ENCODE data around the gene THTPA.

THTPA gene, protein sequence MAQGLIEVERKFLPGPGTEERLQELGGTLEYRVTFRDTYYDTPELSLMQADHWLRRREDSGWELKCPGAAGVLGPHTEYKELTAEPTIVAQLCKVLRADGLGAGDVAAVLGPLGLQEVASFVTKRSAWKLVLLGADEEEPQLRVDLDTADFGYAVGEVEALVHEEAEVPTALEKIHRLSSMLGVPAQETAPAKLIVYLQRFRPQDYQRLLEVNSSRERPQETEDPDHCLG

DNA sequence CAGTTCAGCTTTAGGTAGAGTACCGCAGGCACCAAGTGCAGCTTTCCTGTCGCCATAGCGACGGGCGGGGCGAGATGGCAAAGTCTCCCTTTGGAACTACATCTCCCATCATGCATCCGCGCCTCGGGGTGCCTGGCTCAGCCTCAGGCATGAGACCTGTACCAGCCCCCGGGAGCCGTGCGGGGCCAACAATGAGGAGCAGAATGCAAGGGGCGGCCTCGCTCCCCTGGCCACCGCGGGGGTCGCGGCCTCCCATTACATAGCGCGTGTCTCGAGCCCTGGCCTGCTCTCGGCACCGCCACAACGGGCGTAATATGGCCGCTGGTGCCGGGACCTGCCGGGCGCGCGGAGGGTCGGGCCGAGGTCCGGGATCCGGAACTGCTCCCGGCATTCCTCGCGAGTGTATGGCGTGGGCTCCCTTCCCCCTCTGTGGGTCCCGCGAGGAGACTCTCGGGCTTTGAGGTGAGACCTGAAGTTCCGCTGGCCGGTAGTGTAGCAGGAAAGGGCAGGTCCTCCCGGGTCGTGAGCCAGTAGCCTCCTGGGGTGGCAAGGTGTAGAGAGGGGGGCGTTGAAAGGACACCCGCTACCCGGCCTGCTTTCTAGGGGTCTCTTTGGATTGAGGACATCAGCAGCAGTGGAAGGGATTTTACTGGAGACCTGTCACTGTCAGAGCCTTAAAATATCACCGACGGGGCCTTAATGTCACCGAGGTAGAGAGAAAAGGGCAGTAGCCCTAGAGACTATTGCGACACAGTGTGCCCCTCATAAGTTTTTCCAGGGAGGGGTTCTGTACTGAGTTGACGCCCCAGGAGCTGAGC, at the start of gene THTPA:
Gene THTPA, plus strand, starts transcription at position 390 of the 818 bp plus-strand sequence. CDS start 487 bp downstream, outside the sequence.
- peak; percentile 91 for DNase-seq

DNA sequence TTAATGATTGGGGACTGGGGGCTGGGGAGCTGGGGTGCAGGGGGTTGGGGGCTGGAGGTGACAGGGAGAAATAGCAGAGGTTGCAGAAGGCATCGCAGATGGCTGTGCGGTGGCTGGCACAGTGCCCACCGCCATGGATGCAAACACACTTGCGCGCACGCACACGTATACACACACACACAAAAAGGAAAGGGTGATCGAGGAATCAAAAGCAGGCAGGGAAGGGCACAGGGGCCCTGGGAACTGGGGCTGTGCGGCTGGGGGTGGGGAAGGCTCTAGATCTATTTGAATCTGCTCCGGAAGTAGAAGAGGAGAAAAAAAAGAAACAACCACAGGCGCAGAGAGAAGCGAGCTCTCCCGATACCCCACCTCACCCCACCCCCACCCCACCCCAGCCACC, 43.9 kb upstream of the THTPA start:
- DNase-seq = peak; percentile 90

DNA sequence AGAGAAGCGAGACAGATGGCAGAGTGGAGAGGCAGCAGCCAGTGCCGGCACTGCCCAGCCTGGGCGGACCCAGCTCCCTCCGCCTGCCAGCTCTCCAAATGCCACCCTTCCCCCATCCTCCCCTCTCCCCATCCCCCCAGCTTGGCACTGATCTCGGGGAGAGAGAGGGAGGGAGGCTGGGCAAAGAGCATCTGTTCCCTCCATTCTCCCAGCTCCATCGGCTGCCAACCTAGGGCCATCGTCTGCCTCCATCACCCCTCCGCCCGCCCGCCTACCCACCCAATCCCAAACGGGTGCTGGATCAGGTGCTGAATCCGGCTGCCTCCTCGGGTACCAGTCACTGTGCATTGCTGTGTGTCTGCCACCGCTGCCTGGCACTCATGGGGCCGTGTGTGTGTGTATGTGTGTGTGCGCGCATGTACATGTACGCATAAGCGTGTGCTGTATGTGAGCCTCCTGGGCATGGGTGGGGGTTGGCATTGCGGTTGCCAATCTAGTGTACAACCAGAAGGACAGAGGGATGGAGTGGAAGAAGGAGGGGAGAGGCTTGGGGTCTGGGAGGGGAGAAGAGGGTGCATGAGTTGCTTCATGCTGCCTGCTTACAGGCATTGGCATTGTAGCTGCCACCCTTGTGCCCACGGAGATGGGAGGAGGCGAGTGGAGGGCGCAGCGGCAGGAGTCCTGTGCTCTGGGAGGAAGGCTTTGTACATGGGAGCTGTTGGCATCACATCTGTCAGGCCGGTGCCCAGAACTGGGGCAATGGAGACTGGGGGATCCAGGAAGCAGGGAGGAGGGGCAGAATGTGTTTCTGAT, 42.9 kb upstream of the THTPA start:
- peak; percentile 91 for DNase-seq

DNA sequence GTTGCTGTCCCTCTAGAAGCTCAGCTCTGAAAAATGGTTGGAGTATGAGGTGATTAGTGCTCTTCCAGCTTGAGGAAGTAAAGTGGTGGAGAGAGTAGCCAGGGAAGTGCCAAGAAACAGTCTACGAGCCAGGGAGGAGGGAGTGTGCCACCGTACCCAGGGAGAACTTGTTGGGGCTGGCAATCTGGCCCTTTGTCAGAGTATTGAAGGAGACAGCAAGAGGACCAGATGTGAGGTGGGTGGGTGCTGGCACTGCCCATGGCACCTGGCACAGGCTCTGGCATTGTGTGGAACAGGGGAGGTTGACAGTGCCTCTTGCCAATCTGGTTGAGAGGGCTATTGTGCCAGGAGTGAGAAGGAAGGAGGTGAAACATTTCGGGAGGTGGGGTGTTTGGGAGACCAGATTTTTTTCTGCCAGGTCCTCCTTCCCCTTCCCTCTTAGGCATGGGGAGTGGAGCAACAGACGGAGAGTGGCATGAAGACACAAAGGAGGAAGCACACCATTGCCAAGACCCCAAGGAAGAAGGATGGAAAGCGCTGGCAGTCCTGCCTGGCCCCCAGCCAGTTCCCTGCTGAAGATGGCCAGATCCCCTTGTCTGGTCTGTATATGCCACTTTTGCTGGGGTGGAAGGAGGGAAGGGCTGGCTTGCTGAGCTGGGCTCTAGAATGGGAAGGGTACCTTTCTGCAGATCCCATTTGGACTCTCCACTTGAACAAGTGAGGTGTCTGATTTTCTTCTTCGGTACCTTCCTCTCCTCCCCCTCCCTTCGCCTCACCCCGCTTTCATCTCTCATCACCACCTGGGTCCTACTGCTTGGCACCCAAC, 42.0 kb upstream of the THTPA start:
- DNase-seq = peak; percentile 83

DNA sequence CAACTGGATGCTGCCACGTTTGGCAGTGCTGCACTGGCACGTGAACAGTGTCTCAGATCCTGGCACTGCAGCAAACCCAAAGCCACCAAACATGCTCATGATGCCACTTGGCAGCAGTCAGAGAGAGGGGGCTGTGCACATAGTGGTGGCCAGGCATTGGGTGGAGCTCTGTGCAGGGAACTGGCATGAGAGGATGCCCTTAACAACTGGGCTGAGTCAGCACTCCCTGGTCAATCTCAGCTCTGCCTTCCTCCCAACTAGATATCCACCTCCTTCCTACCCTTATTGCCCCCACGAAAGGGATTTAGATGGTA, 41.5 kb upstream of the THTPA start:
- DNase-seq = peak; percentile 95

DNA sequence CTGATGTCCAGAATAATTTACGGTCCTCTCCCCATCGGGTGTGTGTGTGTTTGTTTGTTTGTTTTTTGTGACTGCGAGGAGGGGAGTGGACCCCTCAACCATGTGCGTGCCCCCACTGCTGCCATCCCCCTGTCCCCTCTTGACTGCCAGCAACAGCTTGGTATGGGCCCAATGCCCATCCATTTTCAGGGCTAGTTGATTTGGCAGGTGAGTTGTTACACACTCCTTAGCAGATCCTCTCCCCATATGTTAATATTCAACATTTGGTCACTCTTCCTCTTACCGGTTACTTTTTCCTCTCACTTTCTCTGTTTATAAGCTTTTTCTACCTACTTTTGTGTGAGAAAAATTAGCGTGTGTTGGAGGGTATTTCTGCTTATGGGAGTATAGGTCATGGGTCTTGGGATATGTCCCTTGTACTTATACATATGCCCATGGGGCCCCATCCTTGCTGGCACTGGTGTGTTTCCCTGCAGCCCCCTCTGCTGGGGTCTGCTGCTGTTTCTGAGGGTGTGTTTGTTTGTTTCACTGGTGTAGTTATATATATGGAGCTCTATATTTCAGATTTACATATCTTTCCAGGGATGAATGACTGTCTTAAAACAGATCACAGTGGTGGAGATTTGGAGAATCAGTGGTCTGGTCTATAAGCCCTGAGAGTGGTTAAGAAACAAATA, 38.3 kb upstream of the THTPA start:
- no peak for DNase-seq

DNA sequence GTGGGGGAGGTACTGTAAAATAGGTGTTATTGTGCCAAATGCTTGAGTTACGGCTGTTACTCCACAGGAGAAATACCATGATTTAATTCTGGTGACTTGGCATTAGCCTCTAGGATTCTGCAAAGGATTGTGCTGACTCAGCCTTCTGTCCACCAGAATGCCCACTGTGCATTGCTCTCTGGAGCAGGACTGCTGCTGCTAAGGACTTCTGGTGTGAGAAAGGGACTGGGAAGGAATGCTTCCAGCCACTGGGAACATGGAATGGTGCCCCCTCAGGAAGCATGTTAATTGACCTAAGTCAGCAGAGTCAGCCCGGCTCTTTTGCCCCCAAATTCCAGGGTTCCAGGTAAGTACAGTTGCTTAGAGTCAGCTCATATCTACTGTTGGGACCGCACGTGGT, 37.4 kb upstream of the THTPA start:
- no peak for DNase-seq

DNA sequence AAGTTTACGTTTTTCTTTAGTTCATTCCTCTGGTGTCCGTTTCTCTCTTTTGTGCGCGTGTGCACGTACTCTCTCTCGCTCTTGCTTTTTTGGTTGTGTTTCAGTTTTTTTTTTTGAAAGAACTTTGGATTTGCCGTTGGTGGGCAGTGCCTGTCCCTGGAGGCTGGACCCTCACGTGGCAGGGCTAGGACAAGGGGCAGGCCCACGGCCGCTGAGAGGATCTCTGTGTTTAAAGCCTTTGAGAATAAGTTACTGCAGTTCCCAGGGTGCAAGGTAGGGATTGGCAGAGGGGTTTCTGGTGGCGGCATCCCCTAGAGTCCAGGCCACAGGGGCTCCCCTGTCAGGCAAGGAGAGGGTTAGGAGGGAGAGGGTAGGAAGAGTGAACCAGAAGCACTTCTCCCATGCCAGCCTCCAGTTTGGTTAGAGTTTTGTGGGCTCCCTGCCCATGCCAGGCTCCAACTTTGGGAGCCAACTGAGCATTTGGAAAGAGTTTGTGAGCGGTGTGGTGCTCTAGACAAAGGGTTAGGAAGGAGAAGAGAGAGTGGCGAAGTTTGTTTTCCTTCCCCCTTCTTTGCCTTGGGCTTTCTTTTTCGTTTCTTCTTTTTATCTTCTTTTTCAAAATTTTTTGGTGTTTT, 35.1 kb upstream of the THTPA start:
- no peak for DNase-seq

DNA sequence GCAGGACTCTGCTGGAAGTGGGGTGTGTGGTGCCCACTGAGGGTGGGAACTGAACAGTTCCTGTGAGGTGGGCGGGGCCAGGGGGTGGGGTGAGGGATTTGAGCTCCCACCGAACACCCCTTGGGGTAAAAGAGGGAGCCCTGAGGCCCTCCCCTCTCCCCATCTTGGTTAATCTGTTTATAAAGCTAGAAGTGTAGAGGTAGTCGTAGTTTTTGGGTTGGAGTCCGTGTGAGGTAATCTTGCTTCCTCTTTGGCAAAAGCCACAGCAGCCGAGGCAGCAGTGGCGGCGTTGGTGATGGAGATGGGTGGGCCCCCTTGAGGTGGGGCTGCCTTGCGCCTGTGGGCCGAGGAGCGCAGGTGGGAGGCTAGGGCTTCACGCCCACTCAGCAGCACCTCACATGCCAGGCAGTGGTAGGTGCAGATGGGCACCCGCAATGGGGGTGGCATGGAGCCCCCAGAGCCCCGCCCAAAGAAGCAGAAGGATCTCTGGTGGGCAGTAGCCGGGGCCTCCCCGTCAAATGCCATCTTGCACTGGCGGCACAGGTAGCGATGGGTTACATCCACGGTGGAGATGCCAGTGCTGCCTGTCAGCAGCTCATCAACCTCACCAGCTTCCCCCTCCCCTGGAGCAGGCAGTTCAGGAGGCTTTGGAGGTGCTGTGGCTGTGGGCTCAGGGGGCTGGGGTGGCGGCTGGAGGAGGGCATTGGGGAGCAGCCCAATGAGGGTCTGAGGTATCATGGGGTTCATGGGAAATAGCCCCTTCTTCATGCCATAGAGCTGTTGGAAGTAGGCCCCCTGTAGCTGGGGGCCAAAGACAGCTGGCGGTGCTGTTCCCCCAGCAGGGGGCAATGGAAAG, 34.1 kb upstream of the THTPA start:
- DNase-seq = no peak

DNA sequence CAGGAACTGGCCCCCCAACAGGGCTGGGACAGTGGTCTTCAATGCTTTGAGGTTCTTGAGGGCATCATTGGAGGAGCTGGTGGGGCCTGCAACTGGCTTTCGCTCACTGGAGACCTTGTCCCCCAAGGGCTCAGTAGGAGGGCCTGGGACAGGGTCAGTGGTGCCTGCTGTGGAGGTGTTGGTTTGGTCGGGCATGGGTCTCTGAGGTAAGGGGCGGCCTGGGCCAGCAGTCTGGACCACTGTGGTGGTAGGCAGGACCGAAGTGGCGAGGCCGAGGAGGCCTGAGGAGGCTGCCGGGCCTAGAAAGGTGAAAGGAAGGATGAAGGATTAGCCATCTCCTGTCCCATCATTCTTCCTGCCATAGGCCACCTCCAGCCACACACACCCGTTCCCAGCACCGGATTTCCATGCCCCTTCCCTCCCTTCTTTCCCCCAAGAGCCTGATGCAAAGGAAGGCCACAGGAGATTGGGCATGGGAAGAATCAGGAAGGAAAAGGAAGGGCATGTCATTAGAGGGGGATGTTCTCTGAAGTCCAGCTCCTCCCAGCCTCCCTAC, 33.4 kb upstream of the THTPA start:
- no peak for DNase-seq

DNA sequence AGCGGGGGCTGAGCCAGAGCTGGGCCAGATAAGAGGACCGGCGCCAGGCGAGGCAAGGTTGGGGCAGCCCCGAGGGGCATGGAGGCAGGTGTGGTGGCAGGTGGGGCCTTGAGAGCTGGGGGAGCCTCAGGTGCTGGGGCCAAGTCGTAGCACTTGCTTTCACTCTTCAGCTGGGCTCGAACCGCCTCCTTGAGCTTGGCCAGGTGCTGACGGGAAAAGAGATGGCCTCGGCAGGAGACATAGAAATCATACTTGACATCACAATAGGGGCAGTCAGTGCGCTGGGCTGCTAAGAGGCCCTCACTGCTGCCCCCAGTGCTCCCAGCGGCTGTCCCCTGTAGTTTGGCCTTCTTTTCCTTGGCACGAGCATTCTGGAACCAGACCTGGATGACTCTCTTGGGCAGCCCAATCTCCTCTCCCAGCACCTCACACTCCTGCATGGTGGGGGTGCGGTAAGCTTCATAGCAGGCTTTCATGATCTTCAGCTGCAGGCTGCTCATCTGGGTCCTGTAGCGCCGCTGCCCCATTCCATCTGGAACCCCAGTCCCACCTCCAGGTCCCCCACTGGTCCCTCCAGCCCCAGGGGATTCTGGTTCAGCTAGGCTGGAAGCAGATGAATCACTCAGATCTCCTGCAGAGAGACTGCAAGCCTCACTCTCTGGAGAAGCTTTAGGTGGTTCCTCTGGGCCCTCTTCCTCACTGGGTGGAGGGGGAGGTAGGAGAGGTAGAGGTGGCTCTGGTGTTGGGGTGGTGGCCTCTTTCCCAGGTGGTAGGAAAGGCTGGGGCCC, 32.6 kb upstream of the THTPA start:
- DNase-seq = peak; percentile 33

DNA sequence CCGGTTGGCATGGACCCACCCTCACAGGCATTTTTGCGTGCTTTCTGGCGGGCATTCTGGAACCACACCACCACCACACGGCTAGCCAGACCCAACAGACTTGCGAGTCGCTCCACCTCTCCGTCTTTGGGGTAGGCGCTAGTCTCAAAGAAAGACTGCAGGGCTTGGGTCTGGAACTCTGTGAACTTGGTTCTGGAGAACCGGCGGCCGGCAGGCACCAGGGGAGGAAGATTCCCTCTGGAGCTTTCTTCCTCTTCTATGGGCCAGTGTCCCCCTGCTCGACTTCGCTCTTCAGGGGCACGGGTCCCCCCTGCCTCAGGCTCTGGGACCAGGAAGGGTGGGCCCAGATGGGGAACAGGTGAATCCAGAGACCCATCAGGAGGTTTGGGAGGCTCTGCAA, 31.1 kb upstream of the THTPA start:
- no peak for DNase-seq

DNA sequence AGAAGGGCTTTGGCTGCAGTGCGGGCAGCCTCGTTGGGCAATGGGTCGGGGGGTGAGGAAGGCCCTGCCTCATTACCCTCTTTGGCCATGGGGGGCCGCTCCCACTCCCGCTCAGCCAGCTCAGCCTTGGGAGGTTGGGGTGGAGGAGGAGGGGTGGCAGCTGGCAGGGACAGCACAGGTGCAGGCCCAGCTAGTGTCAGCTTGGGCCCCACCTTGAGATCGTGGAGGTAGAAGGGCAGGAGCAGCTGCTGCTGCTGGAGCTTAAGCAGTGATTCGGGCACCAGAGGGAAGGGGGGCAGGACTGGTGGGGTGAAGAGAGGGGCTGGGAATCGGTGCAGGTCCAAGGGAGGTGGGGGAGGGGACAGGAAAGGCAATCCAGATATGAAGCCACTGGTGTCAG, 30.5 kb upstream of the THTPA start:
- DNase-seq = no peak

DNA sequence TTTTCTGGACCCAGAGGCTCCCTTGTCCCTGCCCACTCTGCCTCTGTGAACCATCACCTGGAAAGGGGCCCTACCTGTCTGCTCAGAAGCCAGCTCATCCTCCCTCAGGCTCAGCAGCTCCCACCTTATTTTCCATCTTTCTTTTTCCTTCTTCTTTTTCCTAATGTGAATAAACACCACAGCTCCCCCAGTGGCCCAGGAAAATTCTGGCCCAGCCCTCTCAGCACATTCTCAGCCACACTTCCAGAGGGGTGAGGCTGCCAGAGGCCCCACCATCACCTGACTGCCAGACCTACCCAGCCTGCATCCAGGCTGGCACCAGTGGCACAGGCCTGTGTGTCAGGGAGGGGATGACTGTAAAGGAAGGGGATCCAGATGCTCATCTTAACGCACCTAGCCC, 27.5 kb upstream of the THTPA start:
- no peak for DNase-seq

DNA sequence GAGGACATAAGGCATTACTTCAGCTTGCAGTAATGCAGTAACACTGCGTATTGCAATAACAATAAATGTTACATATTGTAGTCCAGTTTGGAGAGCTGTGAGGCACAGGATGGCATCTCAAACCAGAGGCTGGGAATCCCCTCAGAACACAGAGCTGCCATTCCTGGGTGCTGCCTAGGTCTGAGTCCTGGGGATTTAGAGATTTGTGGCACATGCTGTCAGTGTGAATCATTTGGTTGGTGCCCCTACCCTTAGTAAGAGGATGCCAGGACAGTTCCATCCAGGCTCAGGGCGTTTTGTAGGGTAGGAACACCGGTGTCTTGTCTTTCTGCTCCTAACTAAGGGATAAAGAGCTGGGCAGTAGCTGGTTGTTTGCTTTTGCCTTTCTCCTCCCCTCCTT, 27.1 kb upstream of the THTPA start:
- DNase-seq = no peak

DNA sequence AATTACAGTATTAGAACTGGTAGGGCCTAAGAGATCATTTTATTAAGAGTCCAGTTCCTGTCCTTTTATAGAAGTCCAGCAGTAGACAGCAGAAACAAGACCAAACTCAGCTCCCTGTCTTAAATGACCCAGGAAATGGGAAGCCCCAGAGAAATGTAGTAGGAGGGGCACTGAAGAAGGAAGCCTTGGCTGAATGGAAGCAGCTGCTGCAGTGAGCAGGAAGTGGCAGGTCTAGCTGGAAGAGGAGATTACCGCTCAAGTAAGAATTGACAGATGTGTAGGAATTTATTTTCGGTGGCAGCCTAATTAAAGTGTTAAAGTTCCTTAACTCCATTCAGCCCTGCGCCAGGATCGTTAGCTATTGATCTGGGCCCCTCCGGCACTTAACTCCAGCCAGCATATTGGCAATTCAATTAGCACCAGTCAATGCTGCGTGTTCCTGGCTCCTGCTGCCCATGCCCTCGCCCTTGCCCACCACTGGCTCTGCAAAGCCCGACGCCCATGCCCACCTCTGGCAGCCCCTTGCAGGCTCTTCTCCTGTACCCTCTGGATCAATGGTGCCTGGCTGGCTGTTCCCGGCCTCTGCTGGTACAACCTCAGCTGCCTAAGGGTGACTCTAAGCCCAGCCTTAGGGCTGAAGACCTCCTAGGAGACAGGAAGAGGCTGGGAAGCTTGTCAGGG, 25.6 kb upstream of the THTPA start:
- DNase-seq = no peak

DNA sequence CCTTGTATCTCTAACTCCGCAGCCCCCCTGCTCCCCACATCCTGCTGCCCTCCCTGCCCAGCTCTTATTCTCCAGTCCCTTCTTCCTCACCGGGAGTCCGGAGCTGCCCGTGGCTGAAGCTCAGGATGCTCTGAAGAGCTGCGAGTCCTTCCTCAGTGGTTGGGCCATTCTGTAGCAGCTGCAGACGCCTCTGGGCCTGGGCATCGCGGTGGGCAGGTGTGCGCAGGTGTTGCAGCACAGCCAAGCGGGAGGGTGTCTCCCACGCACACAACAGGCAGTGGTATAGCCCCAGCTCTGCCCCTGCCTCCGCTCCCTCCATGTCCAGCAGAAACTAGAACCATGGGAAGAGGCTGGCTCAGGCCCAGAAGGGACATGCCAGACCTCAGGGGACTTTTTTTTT, 24.7 kb upstream of the THTPA start:
- DNase-seq = no peak

DNA sequence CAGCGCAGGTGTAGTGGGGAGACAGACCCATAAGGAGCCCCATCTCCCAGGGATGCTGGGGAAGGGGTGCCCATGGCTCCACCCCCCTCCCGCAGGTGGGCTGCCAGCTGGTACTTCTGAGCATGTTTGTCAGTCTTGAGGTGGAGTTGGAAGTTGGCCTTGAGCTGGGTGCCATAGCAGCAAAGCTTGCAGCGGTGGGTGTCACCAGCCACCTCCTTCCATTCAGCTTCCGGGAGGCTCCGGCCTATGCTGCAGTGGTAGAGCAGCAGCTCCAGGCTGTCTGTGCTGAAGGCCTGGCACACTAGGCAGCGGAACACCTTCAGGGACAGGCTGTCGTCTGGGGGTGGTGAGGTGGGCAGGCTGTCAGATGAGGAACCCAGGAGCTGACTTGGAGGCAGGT, 23.4 kb upstream of the THTPA start:
- DNase-seq = no peak
